Vagina (tissue), 2 donors: ENCODE results near the gene TMEM54.

Experiments used
- POLR2A ChIP-seq, 2 donors: fragments of 450-650 bp; IDR thresholded peaks; one replicate each; pipeline ENCODE4 v1.6.1; 2017; ENCODE audit warnings: antibody characterized with exemption in 2 of 2, mild to moderate bottlenecking in 2 of 2, moderate library complexity in 2 of 2
- TF ChIP-seq, protein P1 (sequence below), 3 experiments: fragments of 450-650 bp in 2 of 3; fragments of 200-600 bp in 1 of 3; sonication (generic) in 1 of 3; IDR thresholded peaks; one replicate each; pipeline ENCODE4 v1.5.1; 2017 to 2019; ENCODE audit warnings: antibody characterized with exemption in 3 of 3, mild to moderate bottlenecking in 2 of 3, moderate library complexity in 2 of 3

GRCh38 chr1:32949519-32949918 is 48.3 kb upstream of the TMEM54 start:
- TF ChIP-seq POLR2A (IDR thresholded peaks at IDR 0.05): no peak
- TF ChIP-seq, protein P1, sequence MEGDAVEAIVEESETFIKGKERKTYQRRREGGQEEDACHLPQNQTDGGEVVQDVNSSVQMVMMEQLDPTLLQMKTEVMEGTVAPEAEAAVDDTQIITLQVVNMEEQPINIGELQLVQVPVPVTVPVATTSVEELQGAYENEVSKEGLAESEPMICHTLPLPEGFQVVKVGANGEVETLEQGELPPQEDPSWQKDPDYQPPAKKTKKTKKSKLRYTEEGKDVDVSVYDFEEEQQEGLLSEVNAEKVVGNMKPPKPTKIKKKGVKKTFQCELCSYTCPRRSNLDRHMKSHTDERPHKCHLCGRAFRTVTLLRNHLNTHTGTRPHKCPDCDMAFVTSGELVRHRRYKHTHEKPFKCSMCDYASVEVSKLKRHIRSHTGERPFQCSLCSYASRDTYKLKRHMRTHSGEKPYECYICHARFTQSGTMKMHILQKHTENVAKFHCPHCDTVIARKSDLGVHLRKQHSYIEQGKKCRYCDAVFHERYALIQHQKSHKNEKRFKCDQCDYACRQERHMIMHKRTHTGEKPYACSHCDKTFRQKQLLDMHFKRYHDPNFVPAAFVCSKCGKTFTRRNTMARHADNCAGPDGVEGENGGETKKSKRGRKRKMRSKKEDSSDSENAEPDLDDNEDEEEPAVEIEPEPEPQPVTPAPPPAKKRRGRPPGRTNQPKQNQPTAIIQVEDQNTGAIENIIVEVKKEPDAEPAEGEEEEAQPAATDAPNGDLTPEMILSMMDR (IDR thresholded peaks at IDR 0.05): no peak
